Panc1 (cell line): ENCODE measurements around the gene TMEM218. TPM values are rescaled to one million over a fixed set of nuclear protein-coding genes. Genes with fewer than 3 reads are reported as not detected.

Source experiments
- ATAC-seq: fragments of 200-7000 bp; cut with Tn5 transposase; 2 replicates; pipeline ENCODE4 v1.9.1; 2020; ENCODE audit warnings: mild to moderate bottlenecking, moderate library complexity
- BruUV-seq: library from RNA; stranded (reverse); fragments of 400-500 nt; replicated peaks from 2 replicates; lab custom pipeline; 2021; lab: Mats Ljungman, UMichigan
- CTCF ChIA-PET: fragments of 300-600 bp; sonication (Branson Sonifier 250); formaldehyde crosslinking; loops from one replicate; lab custom pipeline; 2022; ENCODE audit warnings: antibody characterized with exemption; lab: Charles Lee
- POLR2A ChIA-PET: fragments of 300-600 bp; sonication (Branson Sonifier 250); formaldehyde crosslinking; loops from one replicate; lab custom pipeline; 2022; ENCODE audit warnings: antibody characterized with exemption; lab: Charles Lee
- DNase-seq: peaks from one replicate; pipeline ENCODE4 v3.0.0-alpha.2; 2010; ENCODE audit warnings: low read depth, low spot score
- H3K27ac ChIP-seq: 2 replicates; pipeline ENCODE4 v1.5.1; 2011; ENCODE audit warnings: mild to moderate bottlenecking, low read length, inconsistent platforms
- H3K27me3 ChIP-seq: fragments of 200-500 bp; sonication (Bioruptor generic); 2 replicates; pipeline ENCODE4 v1.6.0; 2014; ENCODE audit warnings: low read length, inconsistent platforms; ENCODE audit not compliant: control insufficient read depth, insufficient read depth
- H3K36me3 ChIP-seq: fragments of 200-500 bp; sonication (Bioruptor generic); 2 replicates; pipeline ENCODE4 v1.5.1; 2014; ENCODE audit warnings: inconsistent platforms, mild to moderate bottlenecking, low read length, moderate library complexity; ENCODE audit not compliant: control insufficient read depth, insufficient read depth
- H3K4me1 ChIP-seq: 2 replicates; pipeline ENCODE4 v1.5.1; 2011; ENCODE audit warnings: inconsistent platforms, mild to moderate bottlenecking, low read length, moderate library complexity; ENCODE audit not compliant: control insufficient read depth, insufficient read depth
- H3K4me3 ChIP-seq, 2 experiments: 2 replicates each; pipeline ENCODE4 v1.5.1; 2011 to 2012; ENCODE audit warnings: low read depth in 2 of 2, low read length in 2 of 2, mild to moderate bottlenecking in 2 of 2, inconsistent platforms in 1 of 2, moderate library complexity in 1 of 2
- H3K9me3 ChIP-seq: fragments of 200-500 bp; sonication (Bioruptor generic); 2 replicates; pipeline ENCODE4 v1.5.1; 2014; ENCODE audit warnings: low read depth, mild to moderate bottlenecking, inconsistent platforms, low read length, moderate library complexity; ENCODE audit not compliant: control insufficient read depth, insufficient read depth
- CTCF ChIP-seq: fragments of 450-650 bp; IDR thresholded peaks from 2 replicates; pipeline ENCODE4 v1.5.1; 2017; ENCODE audit warnings: mild to moderate bottlenecking
- POLR2AphosphoS5 ChIP-seq: IDR thresholded peaks from 2 replicates; pipeline ENCODE4 v1.6.1; 2012; ENCODE audit warnings: mild to moderate bottlenecking, low read depth, low read length, moderate library complexity
- REST ChIP-seq, 2 experiments: IDR thresholded peaks; 2 replicates each; pipeline ENCODE4 v1.6.1; 2011 to 2012; ENCODE audit warnings: low read depth in 2 of 2, control low read depth in 1 of 2, low read length in 1 of 2, mild to moderate bottlenecking in 1 of 2, moderate library complexity in 1 of 2; ENCODE audit not compliant: insufficient read depth in 1 of 2
- SIN3A ChIP-seq: IDR thresholded peaks from 2 replicates; pipeline ENCODE4 v1.6.1; 2012; ENCODE audit warnings: low read depth, mild to moderate bottlenecking, low read length, moderate library complexity, borderline replicate concordance; ENCODE audit not compliant: insufficient read depth
- TCF7L2 ChIP-seq: IDR thresholded peaks from 2 replicates; pipeline ENCODE4 v1.6.1; 2011; ENCODE audit warnings: mild to moderate bottlenecking, low read depth, low read length, inconsistent platforms
- in situ Hi-C: cut with HindIII; loops from 2 replicates; pipeline ENCODE4 v1.10.0; 2016; ENCODE audit warnings: low sequenced_read_pairs, low pct_unique_long_range_greater_than_20kb
- intact Hi-C: fragments of 100-400 bp; cut with micrococcal nuclease; formaldehyde crosslinking; loops from one replicate; pipeline ENCODE4 v1.10.0; 2022; ENCODE audit not compliant: unreplicated experiment
- total RNA-seq: library from RNA; stranded (reverse); gene quantifications from one replicate; pipeline ENCODE4 v1.2.1, GENCODE V29; 2021; ENCODE audit not compliant: unreplicated experiment

TMEM218 gene
- total RNA-seq, 1 experiment from 2014 or later: 26.8 TPM

- in situ Hi-C loops (no loop called here), intact Hi-C loops (no loop called here)
- DNase-seq (no peak), ATAC-seq (no peak; the same call in 1 of the 2 replicates)
- Histone ChIP-seq H3K36me3 (no peaks in the 10 kb centered on the region), H3K27me3 (no peaks in the 10 kb centered on the region), H3K4me1 (no peaks in the 10 kb centered on the region), H3K4me3 (no peak overlapping the region), H3K27ac (no peak overlapping the region), H3K9me3 (no peaks in the 10 kb centered on the region)
- ChIA-PET CTCF (no interaction called here), POLR2A (interaction anchor here (0.6 kb wide), 1 partner anchor 691 kb away, joined by 3 read pairs; no protein-coding TSS in a partner anchor)
- TF ChIP-seq TCF7L2 (no peak), CTCF (no peak), SIN3A (no peak), REST (IDR thresholded peaks at IDR 0.05; ENCODE audit: insufficient read depth in 1 of 2, low read depth in 2 of 2, low read length in 1 of 2) (no peak), POLR2AphosphoS5 (no peak)
- no TSS peak for BruUV-seq
These were observed 35.5 kb downstream of the TMEM218 start for GRCh38 chr11:125075900-125076317.

- TF ChIP-seq REST (IDR thresholded peaks at IDR 0.05; ENCODE audit: insufficient read depth in 1 of 2, low read depth in 2 of 2, low read length in 1 of 2) (no peak), SIN3A (no peak), CTCF (no peak), TCF7L2 (no peak), POLR2AphosphoS5 (no peak)
- ATAC-seq (no peak), DNase-seq (no peak)
- H3K9me3 ChIP-seq: no peaks in the 10 kb centered on the region
- POLR2A ChIA-PET: interaction anchor here (0.6 kb wide), 1 partner anchor 691 kb away, joined by 3 read pairs; no protein-coding TSS in a partner anchor
- H3K27me3 ChIP-seq: no peaks in the 10 kb centered on the region
- H3K4me3 ChIP-seq: no peak overlapping the region
- CTCF ChIA-PET: no interaction called here
- H3K36me3 ChIP-seq: no peaks in the 10 kb centered on the region
- no peak overlapping the region for H3K27ac ChIP-seq
- H3K4me1 ChIP-seq: no peaks in the 10 kb centered on the region
- in situ Hi-C loops: no loop called here
- no TSS peak for BruUV-seq
- intact Hi-C loops: no loop called here
These were observed 36.2 kb downstream of the TMEM218 start for GRCh38 chr11:125075242-125075625.
